ENCODE results near the gene NRROS.

- TF ChIP-seq TAF1 (IDR thresholded peaks at IDR 0.05; ENCODE audit: borderline replicate concordance, low read depth, low read length) (no peak), POLR2A (IDR thresholded peaks at IDR 0.05; ENCODE audit: low read depth, low read length) (no peak), POLR2AphosphoS5 (IDR thresholded peaks at IDR 0.05; ENCODE audit: low read depth, low read length) (no peak)
These were observed 30.8 kb downstream of the NRROS start for GRCh38 chr3:196670339-196670738.

Measured in GM12892 (cell line).